ENCODE results near the gene ZC3H8.
A peak's percentile ranks its signal among the peaks of the same experiment; 100 is the strongest.
"Not testable (repeated sequence)": the region's sequence is repeated elsewhere in the genome, so short reads cannot be mapped to it uniquely, and the experiment has no call there.

ZC3H8 gene

GRCh38 chr2:112259509-112260294, 4.9 kb upstream of the ZC3H8 start:
- DNase-seq = peak; percentile 86

- DNase-seq = no peak
Observed at GRCh38 chr2:112257575-112257974, 2.7 kb upstream of the ZC3H8 start.

- no peak for DNase-seq
Observed at GRCh38 chr2:112256654-112257053, 1.8 kb upstream of the ZC3H8 start.

GRCh38 chr2:112255875-112256274, 1.0 kb upstream of the ZC3H8 start:
- no peak for DNase-seq

GRCh38 chr2:112253261-112253815, 1.5 kb downstream of the ZC3H8 start:
- no peak for DNase-seq

GRCh38 chr2:112251271-112251670, 3.6 kb downstream of the ZC3H8 start:
- no peak for DNase-seq

- DNase-seq = no peak
Observed at GRCh38 chr2:112244854-112245253, 10.0 kb downstream of the ZC3H8 start.

- DNase-seq = no peak
Observed at GRCh38 chr2:112243233-112243632, 11.6 kb downstream of the ZC3H8 start.

- no peak for DNase-seq
Observed at GRCh38 chr2:112242384-112242783, 12.5 kb downstream of the ZC3H8 start.

GRCh38 chr2:112239862-112240261, 15.0 kb downstream of the ZC3H8 start:
- no peak for DNase-seq

GRCh38 chr2:112230371-112230770, 24.5 kb downstream of the ZC3H8 start:
- no peak for DNase-seq

- no peak for DNase-seq
Observed at GRCh38 chr2:112229348-112229747, 25.5 kb downstream of the ZC3H8 start.

GRCh38 chr2:112220831-112221230, 34.0 kb downstream of the ZC3H8 start:
- DNase-seq = no peak

GRCh38 chr2:112220186-112220585, 34.7 kb downstream of the ZC3H8 start:
- no peak for DNase-seq

- DNase-seq = no peak
Observed at GRCh38 chr2:112217854-112218253, 37.0 kb downstream of the ZC3H8 start.

- DNase-seq = no peak
Observed at GRCh38 chr2:112216167-112216566, 38.7 kb downstream of the ZC3H8 start.

GRCh38 chr2:112207905-112208304, 46.9 kb downstream of the ZC3H8 start:
- not testable (repeated sequence) for DNase-seq

- no peak for DNase-seq
Observed at GRCh38 chr2:112204411-112204810, 50.4 kb downstream of the ZC3H8 start.

GRCh38 chr2:112201696-112202430, 53.0 kb downstream of the ZC3H8 start:
- no peak for DNase-seq

GRCh38 chr2:112199188-112199587, 55.7 kb downstream of the ZC3H8 start:
- DNase-seq = no peak

GRCh38 chr2:112198780-112199179, 56.1 kb downstream of the ZC3H8 start:
- DNase-seq = no peak

- DNase-seq = no peak
Observed at GRCh38 chr2:112197868-112198267, 57.0 kb downstream of the ZC3H8 start.

GRCh38 chr2:112195950-112196349, 58.9 kb downstream of the ZC3H8 start:
- DNase-seq = no peak

- DNase-seq = no peak
Observed at GRCh38 chr2:112195167-112195766, 59.6 kb downstream of the ZC3H8 start.
